ENCODE data around the gene PCDHGA5. TPM values are rescaled to one million over a fixed set of nuclear protein-coding genes. Genes with fewer than 3 reads are reported as not detected.
"Not testable (repeated sequence)": the region's sequence is repeated elsewhere in the genome, so short reads cannot be mapped to it uniquely, and the experiment has no call there.

PCDHGA5 gene
- total RNA-seq, 4 donors from 2014 or later: 0.38 to 2.3 (median 1.8) TPM

DNA sequence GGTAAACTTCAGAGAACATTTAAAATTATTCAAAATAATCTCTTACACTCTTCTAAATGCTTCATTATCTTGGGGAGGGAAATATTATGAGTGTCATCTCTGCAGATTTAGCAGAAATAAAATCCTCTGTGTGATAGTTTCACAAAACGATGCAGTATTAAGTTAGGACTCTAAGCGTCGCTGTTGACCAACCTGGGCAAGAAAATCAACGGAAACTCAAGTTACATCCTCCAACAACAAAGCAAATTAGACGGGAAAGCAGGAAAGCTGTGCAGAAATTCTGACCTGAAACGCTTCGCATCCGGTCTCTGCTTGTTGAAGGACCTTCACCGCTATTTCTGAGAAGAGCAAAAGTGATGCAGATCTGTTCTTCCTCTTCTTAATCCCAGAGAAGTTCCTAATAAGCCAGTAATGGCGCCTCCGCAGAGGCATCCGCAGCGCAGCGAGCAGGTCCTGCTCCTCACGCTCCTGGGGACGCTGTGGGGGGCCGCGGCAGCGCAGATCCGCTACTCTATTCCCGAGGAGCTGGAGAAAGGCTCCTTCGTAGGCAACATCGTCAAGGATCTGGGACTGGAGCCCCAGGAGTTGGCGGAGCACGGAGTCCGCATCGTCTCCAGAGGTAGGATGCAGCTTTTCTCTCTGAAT, 9.8 kb downstream of the PCDHGA5 start, which contains the start of gene PCDHGA6:
Gene PCDHGA6 (plus strand): TSS at position 219 of the 645 bp plus-strand sequence. CDS start 193 bp downstream, at position 412.
- TF ChIP-seq CTCF (IDR thresholded peaks at IDR 0.05): peak in 1 of 6 experiments; percentile 31
- no peak for TF ChIP-seq POLR2A (IDR thresholded peaks at IDR 0.05)
- Histone ChIP-seq H3K27me3 (peaks cover 0 to 27% (median 0%) of the 10 kb centered on the region in 4 donors), H3K27ac (no peak within 1 kb of the TSS), H3K9me3 (peaks cover 0 to 97% (median 89%) of the 10 kb centered on the region in 3 donors), H3K4me1 (no peaks in the 10 kb centered on the region), H3K36me3 (no peaks in the 10 kb centered on the region), H3K4me3 (peak within 1 kb of the TSS in 2 of 4 donors; percentile 28 to 49)
- no peak for DNase-seq
- intact Hi-C loops (cut with DNase I): no loop called here
- whole genome bisulfite sequencing, 2 donors: 22 to 23% methylated on average over 9 to 11 of the region's 27 CpGs

DNA sequence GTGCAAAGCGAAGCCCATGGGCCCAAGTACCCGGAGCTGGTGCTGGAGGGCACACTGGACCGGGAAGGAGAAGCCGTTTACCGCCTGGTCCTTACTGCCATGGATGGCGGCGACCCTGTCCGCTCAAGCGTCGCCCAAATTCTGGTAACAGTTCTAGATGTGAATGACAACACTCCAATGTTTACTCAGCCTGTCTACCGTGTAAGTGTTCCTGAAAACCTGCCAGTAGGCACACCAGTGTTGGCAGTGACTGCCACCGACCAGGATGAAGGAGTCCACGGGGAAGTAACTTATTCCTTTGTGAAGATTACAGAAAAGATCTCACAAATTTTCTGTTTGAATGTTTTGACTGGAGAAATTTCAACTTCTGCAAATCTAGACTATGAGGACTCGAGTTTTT, 10.7 kb downstream of the PCDHGA5 start:
- 72 to 73% methylated on average over 14 of the region's 14 CpGs for WGBS, 2 donors
- H3K9me3 ChIP-seq: peaks cover 0 to 97% (median 85%) of the 10 kb centered on the region in 3 donors
- H3K27ac ChIP-seq: no peak overlapping the region
- H3K36me3 ChIP-seq: no peaks in the 10 kb centered on the region
- intact Hi-C loops (cut with DNase I): no loop called here
- DNase-seq: no peak
- H3K27me3 ChIP-seq: peaks cover 0 to 23% (median 0%) of the 10 kb centered on the region in 4 donors
- H3K4me3 ChIP-seq: peak overlapping the region in 1 of 4 donors; percentile 49
- H3K4me1 ChIP-seq: no peaks in the 10 kb centered on the region
- TF ChIP-seq POLR2A (IDR thresholded peaks at IDR 0.05): no peak
- TF ChIP-seq CTCF (IDR thresholded peaks at IDR 0.05): no peak

DNA sequence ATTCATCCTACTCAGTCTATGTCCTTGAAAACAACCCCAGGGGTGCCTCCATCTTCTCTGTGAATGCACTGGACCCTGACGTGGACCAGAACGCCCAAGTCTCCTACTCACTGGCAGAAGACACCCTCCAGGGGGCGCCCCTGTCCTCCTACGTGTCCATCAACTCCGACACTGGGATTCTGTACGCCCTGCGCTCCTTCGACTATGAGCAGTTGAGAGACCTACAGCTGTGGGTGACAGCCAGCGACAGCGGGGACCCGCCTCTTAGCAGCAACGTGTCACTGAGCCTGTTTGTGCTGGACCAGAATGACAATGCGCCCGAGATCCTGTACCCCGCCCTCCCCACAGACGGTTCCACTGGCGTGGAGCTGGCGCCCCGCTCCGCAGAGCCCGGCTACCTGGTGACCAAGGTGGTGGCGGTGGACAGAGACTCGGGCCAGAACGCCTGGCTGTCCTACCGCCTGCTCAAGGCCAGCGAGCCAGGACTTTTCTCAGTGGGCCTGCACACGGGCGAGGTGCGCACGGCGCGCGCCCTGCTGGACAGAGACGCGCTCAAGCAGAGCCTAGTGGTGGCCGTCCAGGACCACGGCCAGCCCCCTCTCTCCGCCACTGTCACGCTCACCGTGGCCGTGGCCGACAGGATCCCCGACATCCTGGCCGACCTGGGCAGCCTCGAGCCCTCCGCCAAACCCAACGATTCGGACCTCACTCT, 11.6 kb downstream of the PCDHGA5 start:
- DNase-seq; H3K4me3 ChIP-seq; intact Hi-C loops (cut with DNase I); H3K36me3 ChIP-seq; H3K27ac ChIP-seq; H3K4me1 ChIP-seq: not testable (repeated sequence)
- Histone ChIP-seq H3K27me3 (peaks cover 0 to 20% (median 0%) of the 10 kb centered on the region in 4 donors), H3K9me3 (peaks cover 0 to 93% (median 76%) of the 10 kb centered on the region in 3 donors)
- WGBS, 2 donors: 48 to 50% methylated on average over 8 to 14 of the region's 48 CpGs

DNA sequence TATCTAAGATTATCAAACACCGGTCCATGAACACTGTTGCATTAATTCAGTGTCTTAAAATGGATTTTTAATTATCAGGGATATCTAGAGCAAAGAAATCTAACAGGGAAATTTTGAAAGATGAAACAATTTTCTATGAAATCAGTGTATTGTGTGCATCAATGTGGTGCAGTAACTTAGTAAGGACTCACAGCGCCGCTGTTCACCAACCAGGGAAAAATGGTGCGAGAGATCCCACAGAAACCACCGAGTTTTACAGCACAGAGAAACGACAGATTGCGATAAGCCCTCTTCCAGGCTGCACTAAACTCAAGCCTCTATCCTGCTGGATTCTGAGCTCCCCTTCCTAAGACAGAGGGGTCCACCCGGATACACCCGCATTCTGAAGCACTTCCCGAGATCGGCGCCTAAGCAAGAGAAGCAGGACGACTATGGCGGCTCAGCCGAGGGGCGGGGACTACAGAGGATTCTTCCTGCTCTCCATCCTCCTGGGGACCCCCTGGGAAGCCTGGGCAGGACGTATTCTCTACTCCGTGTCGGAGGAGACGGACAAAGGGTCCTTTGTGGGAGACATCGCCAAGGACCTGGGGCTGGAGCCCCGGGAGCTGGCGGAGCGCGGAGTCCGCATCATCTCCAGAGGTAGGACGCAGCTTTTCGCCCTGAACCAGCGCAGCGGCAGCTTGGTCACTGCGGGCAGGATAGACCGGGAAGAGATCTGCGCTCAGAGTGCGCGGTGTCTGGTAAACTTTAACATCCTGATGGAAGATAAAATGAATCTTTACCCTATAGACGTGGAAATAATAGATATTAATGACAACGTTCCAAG, 18.7 kb downstream of the PCDHGA5 start, which contains the start of gene PCDHGA7:
Gene PCDHGA7 (plus strand): TSS at position 274 of the 826 bp plus-strand sequence. CDS start 158 bp downstream, at position 432.
- Histone ChIP-seq H3K4me1 (no peaks in the 10 kb centered on the region), H3K27ac (no peak within 1 kb of the TSS), H3K36me3 (peaks cover 0 to 4% (median 0%) of the 10 kb centered on the region in 3 donors), H3K27me3 (peaks cover 0 to 16% (median 0%) of the 10 kb centered on the region in 4 donors), H3K4me3 (peak within 1 kb of the TSS; percentile 7 to 51 (median 28)), H3K9me3 (peaks cover 0 to 92% (median 79%) of the 10 kb centered on the region in 3 donors)
- DNase-seq: no peak
- WGBS, 2 donors: 23 to 44% methylated on average over 22 to 24 of the region's 37 CpGs
- TF ChIP-seq CTCF (IDR thresholded peaks at IDR 0.05) (peak in 2 of 6 experiments; percentile 11 to 14), POLR2A (IDR thresholded peaks at IDR 0.05) (no peak)
- intact Hi-C loops (cut with DNase I): no loop called here

DNA sequence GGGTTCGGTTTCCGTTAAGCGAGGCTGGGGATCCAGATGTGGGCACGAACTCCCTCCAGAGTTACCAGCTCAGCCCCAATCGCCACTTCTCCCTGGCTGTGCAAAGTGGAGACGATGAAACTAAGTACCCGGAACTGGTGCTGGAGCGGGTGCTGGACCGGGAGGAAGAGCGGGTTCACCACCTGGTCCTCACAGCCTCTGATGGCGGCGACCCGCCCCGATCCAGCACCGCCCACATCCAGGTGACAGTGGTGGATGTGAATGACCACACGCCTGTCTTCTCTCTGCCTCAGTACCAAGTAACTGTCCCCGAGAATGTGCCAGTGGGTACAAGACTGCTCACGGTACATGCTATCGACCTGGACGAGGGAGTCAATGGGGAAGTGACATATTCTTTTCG, 19.4 kb downstream of the PCDHGA5 start:
- DNase-seq: no peak
- peaks cover 0 to 4% (median 0%) of the 10 kb centered on the region in 3 donors for H3K36me3 ChIP-seq
- H3K27me3 ChIP-seq: peaks cover 0 to 18% (median 0%) of the 10 kb centered on the region in 4 donors
- no peak overlapping the region for H3K4me3 ChIP-seq
- 47 to 49% methylated on average over 17 to 18 of the region's 21 CpGs for WGBS, 2 donors
- TF ChIP-seq CTCF (IDR thresholded peaks at IDR 0.05): no peak
- no peak for TF ChIP-seq POLR2A (IDR thresholded peaks at IDR 0.05)
- no peak overlapping the region for H3K27ac ChIP-seq
- intact Hi-C loops (cut with DNase I): no loop called here
- no peaks in the 10 kb centered on the region for H3K4me1 ChIP-seq
- H3K9me3 ChIP-seq: peaks cover 2 to 89% (median 77%) of the 10 kb centered on the region in 3 donors
